Kidney epithelial cell (primary cell): ENCODE results near the gene TEX26. TPM values are rescaled to one million over a fixed set of nuclear protein-coding genes. Genes with fewer than 3 reads are reported as not detected.

Experiments used
- DNase-seq: peaks from one replicate; pipeline ENCODE4 v3.0.0-alpha.2; 2010; ENCODE audit warnings: low read depth
- H3K27me3 ChIP-seq: 2 replicates; pipeline ENCODE4 v1.6.0; 2011; ENCODE audit warnings: low read length; ENCODE audit not compliant: control insufficient read depth, insufficient read depth
- H3K36me3 ChIP-seq: 2 replicates; pipeline ENCODE4 v1.5.1; 2011; ENCODE audit warnings: low read length; ENCODE audit not compliant: control insufficient read depth, insufficient read depth
- H3K4me3 ChIP-seq: 2 replicates; pipeline ENCODE4 v1.5.1; 2011; ENCODE audit warnings: low read depth, mild to moderate bottlenecking, control low read depth, low read length
- CTCF ChIP-seq: IDR thresholded peaks from 2 replicates; pipeline ENCODE4 v1.5.1; 2011; ENCODE audit warnings: mild to moderate bottlenecking, moderate library complexity, low read length, control low read depth, inconsistent platforms; ENCODE audit not compliant: insufficient read depth, poor library complexity, severe bottlenecking
- total RNA-seq: library from RNA; depleted of rRNA; stranded (reverse); fragments of >200 nt; gene quantifications from 2 replicates; pipeline ENCODE4 v1.2.3, GENCODE V29; 2015

The TEX26 gene
- total RNA-seq, 1 donor from 2014 or later: not detected

GRCh38 chr13:30928978-30929377, 3.5 kb upstream of the TEX26 start:
- H3K4me3 ChIP-seq: no peak overlapping the region
- no peak for DNase-seq
- H3K27me3 ChIP-seq: peaks cover 14% of the 10 kb centered on the region
- TF ChIP-seq CTCF: no peak
- H3K36me3 ChIP-seq: no peaks in the 10 kb centered on the region

GRCh38 chr13:30933354-30933670, 856 bp downstream of the TEX26 start:
- Histone ChIP-seq H3K4me3 (no peak overlapping the region), H3K36me3 (no peaks in the 10 kb centered on the region), H3K27me3 (peaks cover 14% of the 10 kb centered on the region)
- no peak for DNase-seq
- no peak for TF ChIP-seq CTCF

GRCh38 chr13:30934381-30934780, 1.9 kb downstream of the TEX26 start:
- no peak for TF ChIP-seq CTCF
- H3K36me3 ChIP-seq: no peaks in the 10 kb centered on the region
- no peak overlapping the region for H3K4me3 ChIP-seq
- H3K27me3 ChIP-seq: peaks cover 14% of the 10 kb centered on the region
- DNase-seq: no peak

GRCh38 chr13:30934803-30935202, 2.3 kb downstream of the TEX26 start:
- H3K4me3 ChIP-seq: no peak overlapping the region
- no peak for TF ChIP-seq CTCF
- H3K27me3 ChIP-seq: peaks cover 14% of the 10 kb centered on the region
- no peak for DNase-seq
- no peaks in the 10 kb centered on the region for H3K36me3 ChIP-seq

- H3K4me3 ChIP-seq: no peak overlapping the region
- TF ChIP-seq CTCF: no peak
- H3K27me3 ChIP-seq: peaks cover 13% of the 10 kb centered on the region
- H3K36me3 ChIP-seq: no peaks in the 10 kb centered on the region
- DNase-seq: no peak
Observed at GRCh38 chr13:30936971-30937370, 4.5 kb downstream of the TEX26 start.

- H3K36me3 ChIP-seq: no peaks in the 10 kb centered on the region
- no peak for DNase-seq
- TF ChIP-seq CTCF: no peak
- no peak overlapping the region for H3K4me3 ChIP-seq
- H3K27me3 ChIP-seq: no peaks in the 10 kb centered on the region
Observed at GRCh38 chr13:30943881-30944280, 11.4 kb downstream of the TEX26 start.
